Keratinocyte (primary cell): Measurements from ENCODE around the gene CDH12. TPM values are rescaled to one million over a fixed set of nuclear protein-coding genes. Genes with fewer than 3 reads are reported as not detected.

ENCODE experiments used
- DNase-seq: peaks from one replicate; pipeline ENCODE4 v3.0.0-alpha.2; 2011; ENCODE audit warnings: low read depth, missing footprints, low spot score
- FAIRE-seq: peaks from 2 replicates; lab custom pipeline; 2011; peaks lifted over from hg19 to GRCh38; lab: Jason Lieb, UNC
- H2AFZ ChIP-seq: 2 replicates; pipeline ENCODE4 v1.6.0; 2012; ENCODE audit warnings: low read length, control low read depth, inconsistent platforms; ENCODE audit not compliant: control insufficient read depth
- H3K27ac ChIP-seq: 2 replicates; pipeline ENCODE4 v1.5.1; 2011; ENCODE audit warnings: low read length; ENCODE audit not compliant: control insufficient read depth, insufficient read depth
- H3K27me3 ChIP-seq: 3 replicates; pipeline ENCODE4 v1.6.0; 2011; ENCODE audit warnings: low read length; ENCODE audit not compliant: control insufficient read depth, insufficient read depth; ENCODE audit errors: extremely low read depth
- H3K36me3 ChIP-seq, 2 experiments: 2 replicates in 1 of 2; 3 replicates in 1 of 2; pipeline ENCODE4 v1.5.1; 2011; ENCODE audit warnings: low read length in 2 of 2, mild to moderate bottlenecking in 1 of 2; ENCODE audit not compliant: control insufficient read depth in 2 of 2, insufficient read depth in 2 of 2; ENCODE audit errors: extremely low read depth in 1 of 2
- H3K4me1 ChIP-seq: 3 replicates; pipeline ENCODE4 v1.5.1; 2011; ENCODE audit warnings: low read length; ENCODE audit not compliant: control insufficient read depth, insufficient read depth; ENCODE audit errors: extremely low read depth
- H3K4me2 ChIP-seq: 3 replicates; pipeline ENCODE4 v1.6.0; 2011; ENCODE audit warnings: low read depth, low read length; ENCODE audit not compliant: control insufficient read depth, insufficient read depth; ENCODE audit errors: extremely low read depth
- H3K4me3 ChIP-seq, 3 experiments: fragments of 200-600 bp in 1 of 3; sonication (generic) in 1 of 3; 2 replicates in 2 of 3; 3 replicates in 1 of 3; pipeline ENCODE4 v1.5.1; 2011 to 2016; ENCODE audit warnings: low read length in 3 of 3, mild to moderate bottlenecking in 3 of 3, control low read depth in 2 of 3, inconsistent platforms in 1 of 3, low read depth in 1 of 3, mixed read lengths in 1 of 3, mixed run types in 1 of 3, moderate library complexity in 1 of 3; ENCODE audit not compliant: control insufficient read depth in 2 of 3, insufficient read depth in 2 of 3; ENCODE audit errors: extremely low read depth in 1 of 3
- H3K79me2 ChIP-seq: 2 replicates; pipeline ENCODE4 v1.6.0; 2012; ENCODE audit warnings: low read length; ENCODE audit not compliant: control insufficient read depth, insufficient read depth
- H3K9ac ChIP-seq: 3 replicates; pipeline ENCODE4 v1.6.0; 2011; ENCODE audit warnings: low read length; ENCODE audit not compliant: control insufficient read depth, insufficient read depth; ENCODE audit errors: extremely low read depth
- H3K9me1 ChIP-seq: 3 replicates; pipeline ENCODE4 v1.6.0; 2011; ENCODE audit warnings: low read length; ENCODE audit not compliant: control insufficient read depth, insufficient read depth; ENCODE audit errors: extremely low read depth
- H3K9me3 ChIP-seq: 2 replicates; pipeline ENCODE4 v1.5.1; 2012; ENCODE audit warnings: low read depth, low read length; ENCODE audit not compliant: control insufficient read depth
- H4K20me1 ChIP-seq: 3 replicates; pipeline ENCODE4 v1.6.0; 2011; ENCODE audit warnings: low read length; ENCODE audit not compliant: control insufficient read depth, insufficient read depth; ENCODE audit errors: extremely low read depth
- CTCF ChIP-seq, 3 experiments: IDR thresholded peaks in 1 of 3; conservative IDR thresholded peaks in 1 of 3; optimal IDR thresholded peaks in 1 of 3; 2 replicates in 2 of 3; 3 replicates in 1 of 3; pipeline versions ENCODE3 to v1.5.1; 2011; ENCODE audit warnings: low read length in 3 of 3, mild to moderate bottlenecking in 3 of 3, moderate library complexity in 2 of 3, control low read depth in 1 of 3, inconsistent platforms in 1 of 3; ENCODE audit not compliant: insufficient read depth in 2 of 3; ENCODE audit errors: extremely low read depth in 1 of 3
- EZH2 ChIP-seq: IDR thresholded peaks from one replicate; pipeline ENCODE4 v1.6.1; 2012; ENCODE audit warnings: inconsistent platforms, mild to moderate bottlenecking, low read length, moderate library complexity
- dilution Hi-C: fragments of 300-500 bp; cut with MboI; formaldehyde crosslinking; loops from one replicate; pipeline ENCODE4 v1.7.0; 2020; ENCODE audit warnings: low sequenced_read_pairs; ENCODE audit not compliant: extremely low pct_ligation_motif_present
- polyA plus RNA-seq, 5 experiments: library from polyadenylated mRNA; depleted of rRNA in 3 of 5; stranded (reverse) in 3 of 5; stranded (forward) in 1 of 5; unstranded in 1 of 5; fragments of >200 nt; gene quantifications; 1 replicate in 1 of 5; 2 replicates in 3 of 5; 3 replicates in 1 of 5; pipeline versions ENCODE4 v1.2.1 to v1.2.3, GENCODE V29; 2011 to 2012; ENCODE audit warnings: missing spikeins in 2 of 5, low read depth in 1 of 5, low replicate concordance in 1 of 5

The CDH12 gene
- polyA plus RNA-seq, 1 donor (not counting 4 experiments of a cell fraction or from before 2014, with no cell fraction given): not detected

- Histone ChIP-seq H4K20me1 (no peaks in the 10 kb centered on the region), H3K9ac (no peak overlapping the region), H3K9me3 (no peaks in the 10 kb centered on the region), H3K9me1 (no peaks in the 10 kb centered on the region), H3K27ac (no peak overlapping the region), H3K79me2 (no peaks in the 10 kb centered on the region), H3K4me3 (no peak overlapping the region), H3K4me1 (no peaks in the 10 kb centered on the region), H3K27me3 (no peaks in the 10 kb centered on the region), H2AFZ (no peak overlapping the region), H3K36me3 (no peaks in the 10 kb centered on the region), H3K4me2 (no peak overlapping the region)
- no peak for TF ChIP-seq EZH2
- TF ChIP-seq CTCF (optimal IDR thresholded peaks at IDR 0.05 in 1 of 3, IDR thresholded peaks at IDR 0.05 in 1 of 3, conservative IDR thresholded peaks at IDR 0.05 in 1 of 3; ENCODE audit: extremely low read depth in 1 of 3, insufficient read depth in 2 of 3, low read length in 3 of 3): no peak
- dilution Hi-C loops: no loop called here
- DNase-seq (no peak), FAIRE-seq (no peak)
Measured at GRCh38 chr5:22615964-22616363, 237.2 kb downstream of the CDH12 start.

GRCh38 chr5:22614486-22615094 lies 238.6 kb downstream of the CDH12 start:
- Histone ChIP-seq H3K9me1 (no peaks in the 10 kb centered on the region), H3K4me3 (no peak overlapping the region), H3K4me2 (no peak overlapping the region), H3K27ac (no peak overlapping the region), H3K36me3 (no peaks in the 10 kb centered on the region), H3K4me1 (no peaks in the 10 kb centered on the region), H2AFZ (no peak overlapping the region), H3K79me2 (no peaks in the 10 kb centered on the region), H3K27me3 (no peaks in the 10 kb centered on the region), H4K20me1 (no peaks in the 10 kb centered on the region), H3K9ac (no peak overlapping the region), H3K9me3 (no peaks in the 10 kb centered on the region)
- FAIRE-seq (no peak), DNase-seq (no peak)
- dilution Hi-C loops: no loop called here
- no peak for TF ChIP-seq CTCF (optimal IDR thresholded peaks at IDR 0.05 in 1 of 3, IDR thresholded peaks at IDR 0.05 in 1 of 3, conservative IDR thresholded peaks at IDR 0.05 in 1 of 3; ENCODE audit: extremely low read depth in 1 of 3, insufficient read depth in 2 of 3, low read length in 3 of 3)
